Endothelial cell of umbilical vein (primary cell): ENCODE results near the gene NPTN. TPM values are rescaled to one million over a fixed set of nuclear protein-coding genes. Genes with fewer than 3 reads are reported as not detected.

Source experiments
- BruUV-seq: library from RNA; stranded (reverse); fragments of 400-500 nt; replicated peaks from 2 replicates; lab custom pipeline; 2021; lab: Mats Ljungman, UMichigan
- CTCF ChIA-PET: fragments of 300-600, 350-600 bp; sonication (Branson Sonifier 250); formaldehyde crosslinking; loops from one replicate; lab custom pipeline; 2021; ENCODE audit warnings: antibody characterized with exemption, inconsistent platforms; lab: Charles Lee
- POLR2A ChIA-PET: fragments of 300-600, 350-600 bp; sonication (Branson Sonifier 250); formaldehyde crosslinking; loops from one replicate; lab custom pipeline; 2021; ENCODE audit warnings: antibody characterized with exemption, inconsistent platforms; lab: Charles Lee
- DNase-seq: peaks from one replicate; pipeline ENCODE4 v3.0.0-alpha.2; 2011; ENCODE audit warnings: low read depth, low spot score
- FAIRE-seq: peaks from 2 replicates; lab custom pipeline; 2011; peaks lifted over from hg19 to GRCh38; lab: Jason Lieb, UNC
- H2AFZ ChIP-seq: 2 replicates; pipeline ENCODE4 v1.6.0; 2012; ENCODE audit warnings: low read depth, low read length, control low read depth, inconsistent platforms
- H3K27ac ChIP-seq: 2 replicates; pipeline ENCODE4 v1.5.1; 2011; ENCODE audit warnings: low read depth, mild to moderate bottlenecking, control low read depth, low read length, moderate library complexity; ENCODE audit not compliant: insufficient read depth
- H3K27me3 ChIP-seq, 2 experiments: 2 replicates each; pipeline versions ENCODE4 v1.6.0 to v1.6.1; 2011; ENCODE audit warnings: low read length in 2 of 2, mixed read lengths in 1 of 2; ENCODE audit not compliant: control insufficient read depth in 2 of 2, insufficient read depth in 2 of 2
- H3K36me3 ChIP-seq, 2 experiments: 2 replicates in 1 of 2; 3 replicates in 1 of 2; pipeline ENCODE4 v1.5.1; 2011; ENCODE audit warnings: low read length in 2 of 2, mild to moderate bottlenecking in 1 of 2, moderate library complexity in 1 of 2; ENCODE audit not compliant: control insufficient read depth in 2 of 2, insufficient read depth in 2 of 2; ENCODE audit errors: extremely low read depth in 1 of 2
- H3K4me1 ChIP-seq: 3 replicates; pipeline ENCODE4 v1.5.1; 2011; ENCODE audit warnings: mild to moderate bottlenecking, low read length; ENCODE audit not compliant: control insufficient read depth, insufficient read depth; ENCODE audit errors: extremely low read depth
- H3K4me2 ChIP-seq: 2 replicates; pipeline ENCODE4 v1.6.1; 2011; ENCODE audit warnings: low read length, control low read depth, mixed read lengths; ENCODE audit not compliant: insufficient read depth
- H3K4me3 ChIP-seq, 3 experiments: fragments of 200-600 bp in 1 of 3; sonication (generic), shearing (Covaris generic) in 1 of 3; replicated peaks in 1 of 3; 2 replicates each; pipeline ENCODE4 v1.5.1; 2011 to 2016; ENCODE audit warnings: control low read depth in 3 of 3, low read length in 3 of 3, mild to moderate bottlenecking in 2 of 3, inconsistent platforms in 1 of 3, low read depth in 1 of 3, moderate library complexity in 1 of 3; ENCODE audit not compliant: insufficient read depth in 1 of 3
- H3K79me2 ChIP-seq: 2 replicates; pipeline ENCODE4 v1.6.0; 2012; ENCODE audit warnings: low read length, inconsistent platforms; ENCODE audit not compliant: control insufficient read depth, insufficient read depth
- H3K9ac ChIP-seq: replicated peaks from 2 replicates; pipeline ENCODE3; 2011; ENCODE audit warnings: low read length, control low read depth; ENCODE audit not compliant: insufficient read depth; ENCODE audit errors: extremely low read depth
- H3K9me1 ChIP-seq: replicated peaks from 3 replicates; pipeline ENCODE4 v1.6.0; 2011; ENCODE audit warnings: mild to moderate bottlenecking, low read length; ENCODE audit not compliant: control insufficient read depth, insufficient read depth; ENCODE audit errors: extremely low read depth
- H3K9me3 ChIP-seq: replicated peaks from 2 replicates; pipeline ENCODE4 v1.5.1; 2012; ENCODE audit warnings: low read length, inconsistent platforms; ENCODE audit not compliant: control insufficient read depth, insufficient read depth
- H4K20me1 ChIP-seq: replicated peaks from 2 replicates; pipeline ENCODE3; 2011; ENCODE audit warnings: mild to moderate bottlenecking, low read length; ENCODE audit not compliant: control insufficient read depth, insufficient read depth; ENCODE audit errors: extremely low read depth
- EZH2 ChIP-seq: IDR thresholded peaks from 2 replicates; pipeline ENCODE4 v1.6.1; 2012; ENCODE audit warnings: borderline replicate concordance, low read depth, mild to moderate bottlenecking, moderate library complexity, low read length, inconsistent platforms; ENCODE audit not compliant: severe bottlenecking
- FOS ChIP-seq: IDR thresholded peaks from 2 replicates; pipeline ENCODE4 v1.6.1; 2011; ENCODE audit warnings: mild to moderate bottlenecking, low read length, moderate library complexity, borderline replicate concordance; ENCODE audit not compliant: insufficient read depth
- GATA2 ChIP-seq: IDR thresholded peaks from 2 replicates; pipeline ENCODE4 v1.7.0; 2011; ENCODE audit warnings: low read depth, mild to moderate bottlenecking, moderate library complexity, mixed read lengths, low read length; ENCODE audit not compliant: insufficient read length, insufficient read depth
- JUN ChIP-seq: IDR thresholded peaks from 2 replicates; pipeline ENCODE4 v1.6.1; 2011; ENCODE audit warnings: borderline replicate concordance, low read depth; ENCODE audit not compliant: insufficient read length, insufficient read depth
- MYC ChIP-seq: IDR thresholded peaks from one replicate; pipeline ENCODE4 v1.6.1; 2011; ENCODE audit warnings: mild to moderate bottlenecking, low read depth, low read length
- POLR2A ChIP-seq: IDR thresholded peaks from 2 replicates; pipeline ENCODE4 v1.6.1; 2012; ENCODE audit warnings: low read depth, mild to moderate bottlenecking, control low read depth, low read length
- POLR2AphosphoS5 ChIP-seq: IDR thresholded peaks from 2 replicates; pipeline ENCODE4 v1.6.1; 2012; ENCODE audit warnings: low read depth, mild to moderate bottlenecking, control low read depth, low read length, moderate library complexity; ENCODE audit not compliant: insufficient read depth
- dilution Hi-C: fragments of 300-500 bp; cut with MboI; formaldehyde crosslinking; loops from one replicate; pipeline ENCODE4 v1.15.0; 2019; ENCODE audit warnings: low sequenced_read_pairs; ENCODE audit not compliant: extremely low pct_ligation_motif_present
- intact Hi-C: fragments of 100-400 bp; cut with micrococcal nuclease; formaldehyde crosslinking; loops from one replicate; pipeline ENCODE4 v1.10.0; 2022
- polyA plus RNA-seq, 4 experiments: library from polyadenylated mRNA; depleted of rRNA in 3 of 4; stranded (reverse) in 3 of 4; unstranded in 1 of 4; fragments of >200 nt; gene quantifications; 2 replicates each; pipeline versions ENCODE4 v1.2.1 to v1.2.3, GENCODE V29; 2011 to 2012; ENCODE audit warnings: missing spikeins in 1 of 4
- total RNA-seq: library from RNA; stranded (reverse); gene quantifications from 2 replicates; pipeline ENCODE4 v1.2.3, GENCODE V29; 2021
- TF ChIP-seq, protein P1 (sequence below): IDR thresholded peaks from 2 replicates; pipeline ENCODE4 v1.6.1; 2011; ENCODE audit not compliant: insufficient read depth, insufficient read length
- TF ChIP-seq, protein P2 (sequence below), 2 donors: IDR thresholded peaks; 1 replicate in 1 of 2; 2 replicates in 1 of 2; pipeline ENCODE4 v1.5.1; 2011; ENCODE audit warnings: low read length in 2 of 2, mild to moderate bottlenecking in 2 of 2, moderate library complexity in 2 of 2, control low read depth in 1 of 2, inconsistent platforms in 1 of 2, low read depth in 1 of 2; ENCODE audit not compliant: insufficient read depth in 1 of 2; ENCODE audit errors: extremely low read depth in 1 of 2

Gene NPTN
- total and polyA plus RNA-seq, 2 donors (not counting 3 experiments of a cell fraction or from before 2014, with no cell fraction given) = 77.4 to 81.3 TPM

DNA sequence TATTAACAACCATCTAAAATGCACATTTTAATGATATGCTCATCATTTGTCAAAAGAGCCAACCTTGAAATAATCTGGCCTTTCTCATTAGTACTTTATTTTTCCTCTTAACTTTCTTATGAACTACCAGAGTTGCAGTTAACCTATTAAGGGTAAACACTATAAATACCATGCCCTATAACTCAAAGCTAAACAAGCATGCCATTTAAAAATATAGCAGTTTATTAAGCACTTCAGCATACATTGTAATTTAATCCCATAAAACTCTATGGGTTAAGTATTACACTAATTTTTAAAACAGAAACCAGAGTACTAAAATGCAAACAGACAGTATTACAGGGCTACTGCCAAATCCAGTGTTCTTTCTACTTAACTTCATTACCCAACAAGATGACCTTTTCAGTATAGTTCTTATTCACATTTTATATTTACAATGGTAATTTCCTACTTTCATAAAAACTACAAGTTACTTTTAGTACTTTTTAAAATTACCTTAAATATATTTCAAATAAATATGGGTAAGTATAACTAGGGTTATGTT lies 11.8 kb downstream of the NPTN start:
- no peaks in the 10 kb centered on the region for H3K36me3 ChIP-seq
- TF ChIP-seq EZH2 (no peak), POLR2A (no peak), FOS (no peak), POLR2AphosphoS5 (no peak), GATA2 (no peak), MYC (no peak), JUN (no peak)
- TF ChIP-seq, protein P1, sequence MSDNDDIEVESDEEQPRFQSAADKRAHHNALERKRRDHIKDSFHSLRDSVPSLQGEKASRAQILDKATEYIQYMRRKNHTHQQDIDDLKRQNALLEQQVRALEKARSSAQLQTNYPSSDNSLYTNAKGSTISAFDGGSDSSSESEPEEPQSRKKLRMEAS = no peak
- TF ChIP-seq, protein P2, sequence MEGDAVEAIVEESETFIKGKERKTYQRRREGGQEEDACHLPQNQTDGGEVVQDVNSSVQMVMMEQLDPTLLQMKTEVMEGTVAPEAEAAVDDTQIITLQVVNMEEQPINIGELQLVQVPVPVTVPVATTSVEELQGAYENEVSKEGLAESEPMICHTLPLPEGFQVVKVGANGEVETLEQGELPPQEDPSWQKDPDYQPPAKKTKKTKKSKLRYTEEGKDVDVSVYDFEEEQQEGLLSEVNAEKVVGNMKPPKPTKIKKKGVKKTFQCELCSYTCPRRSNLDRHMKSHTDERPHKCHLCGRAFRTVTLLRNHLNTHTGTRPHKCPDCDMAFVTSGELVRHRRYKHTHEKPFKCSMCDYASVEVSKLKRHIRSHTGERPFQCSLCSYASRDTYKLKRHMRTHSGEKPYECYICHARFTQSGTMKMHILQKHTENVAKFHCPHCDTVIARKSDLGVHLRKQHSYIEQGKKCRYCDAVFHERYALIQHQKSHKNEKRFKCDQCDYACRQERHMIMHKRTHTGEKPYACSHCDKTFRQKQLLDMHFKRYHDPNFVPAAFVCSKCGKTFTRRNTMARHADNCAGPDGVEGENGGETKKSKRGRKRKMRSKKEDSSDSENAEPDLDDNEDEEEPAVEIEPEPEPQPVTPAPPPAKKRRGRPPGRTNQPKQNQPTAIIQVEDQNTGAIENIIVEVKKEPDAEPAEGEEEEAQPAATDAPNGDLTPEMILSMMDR (IDR thresholded peaks at IDR 0.05; ENCODE audit: extremely low read depth in 1 of 2, insufficient read depth in 1 of 2, low read depth in 1 of 2, low read length in 2 of 2) = no peak
- BruUV-seq = no TSS peak
- DNase-seq = no peak
- no peak overlapping the region for H2AFZ ChIP-seq
- no peaks in the 10 kb centered on the region for H3K27me3 ChIP-seq
- H4K20me1 ChIP-seq = peaks cover 10% of the 10 kb centered on the region
- dilution Hi-C loops = no loop called here
- POLR2A ChIA-PET = no interaction called here
- CTCF ChIA-PET = interaction anchor here (2.1 to 5.2 kb wide), 3 partner anchors 10 to 83 kb away, joined by 4 to 39 read pairs (median 12); no protein-coding TSS in a partner anchor
- no peaks in the 10 kb centered on the region for H3K9me3 ChIP-seq
- no peak overlapping the region for H3K9ac ChIP-seq
- no peak for FAIRE-seq
- no peak overlapping the region for H3K4me3 ChIP-seq
- intact Hi-C loops = no loop called here
- H3K4me2 ChIP-seq = no peak overlapping the region
- H3K79me2 ChIP-seq = peaks cover 82% of the 10 kb centered on the region
- H3K9me1 ChIP-seq = peaks cover 4% of the 10 kb centered on the region
- H3K27ac ChIP-seq = no peak overlapping the region
- no peaks in the 10 kb centered on the region for H3K4me1 ChIP-seq
